AG08396 (cell line): ENCODE measurements around the gene ACAP2.
"Not testable (repeated sequence)": the region's sequence is repeated elsewhere in the genome, so short reads cannot be mapped to it uniquely, and the experiment has no call there.

Experiments
- DNase-seq: peaks from one replicate; pipeline ENCODE4 v3.0.0; 2012; ENCODE audit warnings: low spot score, mixed read lengths

ACAP2 gene

GRCh38 chr3:195443391-195443989, 670 bp upstream of the ACAP2 start:
- no peak for DNase-seq

DNA sequence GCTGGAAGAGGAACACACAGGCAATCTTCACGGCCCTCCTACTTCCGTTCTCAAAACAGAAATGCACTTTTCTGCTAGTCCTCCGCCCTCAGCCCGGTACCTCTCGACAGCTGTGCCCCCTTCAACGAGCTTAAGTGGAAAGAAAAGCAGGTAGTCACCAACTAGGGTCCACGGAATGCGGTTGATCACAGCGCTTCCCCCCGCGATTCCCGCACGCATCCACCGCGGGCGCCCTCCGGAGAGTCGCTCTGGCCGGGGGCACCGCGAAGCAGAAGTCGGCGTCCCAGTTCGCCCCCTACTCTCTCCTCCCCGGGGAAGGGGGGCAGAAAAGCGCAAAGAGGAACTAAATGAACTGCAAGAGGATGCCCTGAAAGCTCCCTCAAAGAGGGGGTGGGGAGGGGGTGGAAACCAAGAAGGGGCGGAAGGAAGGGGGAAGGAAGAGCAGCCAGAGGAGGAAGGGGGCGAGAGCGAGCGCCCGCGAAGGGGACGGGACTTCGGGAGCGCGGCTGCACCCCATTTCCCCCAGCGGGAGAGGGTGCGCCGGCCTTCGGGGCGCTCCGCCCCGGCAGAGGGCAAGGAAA, 738 bp downstream of the ACAP2 start:
- peak; percentile 35 for DNase-seq

DNA sequence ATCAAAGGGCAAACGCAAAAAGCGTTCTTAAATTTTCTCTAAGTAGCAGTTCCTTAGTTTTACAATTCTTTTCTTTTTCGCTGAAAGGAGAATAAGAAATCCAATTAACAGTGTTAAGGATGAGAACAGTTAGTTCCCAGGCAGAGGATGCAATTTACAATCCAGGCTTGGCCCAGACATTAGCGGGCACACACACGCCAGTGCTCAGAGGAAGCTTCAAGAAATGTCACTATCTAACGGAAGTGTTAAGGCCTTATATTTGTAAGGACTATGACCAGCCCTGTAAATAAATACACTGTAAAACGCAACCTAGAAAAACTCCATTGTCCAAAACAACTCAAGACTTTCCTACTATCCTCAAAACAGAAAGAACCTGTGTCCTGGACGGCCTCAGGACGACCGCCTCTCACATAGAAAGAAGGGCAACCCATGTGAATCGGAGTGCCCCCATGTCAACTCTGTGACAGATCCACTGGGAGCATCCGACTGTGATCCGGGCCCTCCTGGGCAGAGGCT, 1.3 kb downstream of the ACAP2 start:
- no peak for DNase-seq

- no peak for DNase-seq
Observed at GRCh38 chr3:195441051-195441450, 1.8 kb downstream of the ACAP2 start.

DNA sequence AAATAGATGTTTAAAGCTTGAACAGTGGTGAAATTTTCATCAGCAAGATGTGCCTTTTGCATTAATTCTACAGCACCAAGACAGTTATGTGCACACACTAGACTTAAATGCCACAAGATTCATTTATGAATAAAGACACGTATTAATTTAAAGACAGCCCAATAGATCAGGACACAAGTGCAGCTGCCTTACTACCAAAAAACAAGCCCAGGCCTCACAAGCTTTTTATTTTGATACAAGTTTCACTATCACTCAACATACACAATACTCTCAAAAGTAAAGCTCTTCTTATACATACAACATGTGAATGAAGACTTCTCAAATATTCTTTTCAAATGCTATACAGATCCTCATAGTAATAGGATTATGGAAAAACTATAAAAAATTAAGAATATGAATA, 2.4 kb downstream of the ACAP2 start:
- DNase-seq: no peak

GRCh38 chr3:195438371-195438770, 4.4 kb downstream of the ACAP2 start:
- no peak for DNase-seq

DNA sequence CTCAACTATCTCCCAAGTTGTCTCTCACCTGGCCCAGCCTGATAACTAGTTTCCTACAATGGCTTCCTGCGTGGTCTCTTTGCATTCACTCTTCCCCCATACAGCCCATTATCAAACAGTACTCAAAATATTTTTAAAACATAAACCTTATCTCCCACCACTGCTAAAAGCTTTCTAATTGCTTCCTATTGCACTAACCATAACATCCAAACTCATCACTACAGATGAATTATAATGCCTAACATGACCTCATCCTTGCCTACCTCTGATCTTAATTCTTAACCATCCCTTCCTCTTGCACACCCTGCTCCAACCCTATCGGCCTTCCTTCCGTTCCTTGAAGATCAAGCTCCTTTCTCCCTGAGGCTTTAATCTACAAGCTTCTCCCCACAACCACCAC, 17.0 kb downstream of the ACAP2 start:
- DNase-seq: no peak

DNA sequence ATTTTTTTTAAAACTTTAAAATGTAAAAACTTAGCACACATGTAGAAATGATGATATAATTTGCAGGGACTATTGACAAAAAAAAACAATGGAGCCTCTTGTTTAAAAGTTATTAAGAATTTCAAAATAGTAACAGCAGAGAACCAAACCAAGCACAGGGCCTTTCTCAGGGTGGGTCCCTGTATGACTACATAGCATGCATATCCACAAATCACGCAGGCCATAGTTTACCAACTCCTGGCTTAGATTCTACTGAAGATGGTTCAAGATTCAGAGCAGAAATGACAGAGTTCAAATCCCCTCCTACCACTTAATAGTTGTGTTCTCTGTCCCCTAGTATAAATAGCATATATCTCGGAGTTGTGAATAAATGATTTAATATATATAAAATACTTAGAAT, 19.0 kb downstream of the ACAP2 start:
- DNase-seq: no peak

- no peak for DNase-seq
Observed at GRCh38 chr3:195421400-195421799, 21.4 kb downstream of the ACAP2 start.

DNA sequence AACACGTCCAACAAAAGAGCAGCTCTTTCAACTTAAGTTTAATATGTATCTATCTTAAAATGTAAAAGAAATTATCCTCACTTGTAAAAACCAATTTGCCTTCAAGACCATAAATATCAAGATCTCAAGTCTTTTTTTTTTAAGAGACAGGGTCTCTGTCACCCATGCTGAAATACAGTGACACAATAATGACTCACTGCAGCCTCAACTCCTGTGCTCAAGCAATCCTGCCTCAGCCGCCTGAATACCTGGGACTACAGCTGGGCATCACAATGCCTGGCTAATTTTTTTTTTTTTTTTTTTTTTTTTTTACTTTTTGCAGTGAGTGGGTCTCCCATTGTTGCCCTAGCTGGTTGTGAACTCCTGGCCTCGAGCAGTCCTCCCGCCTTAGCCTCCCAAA, 26.0 kb downstream of the ACAP2 start:
- DNase-seq: no peak

GRCh38 chr3:195411836-195412235, 31.0 kb downstream of the ACAP2 start:
- no peak for DNase-seq

- DNase-seq: no peak
Observed at GRCh38 chr3:195410546-195410945, 32.3 kb downstream of the ACAP2 start.

GRCh38 chr3:195407531-195408409, 35.0 kb downstream of the ACAP2 start:
- no peak for DNase-seq

GRCh38 chr3:195405651-195406050, 37.2 kb downstream of the ACAP2 start:
- DNase-seq: no peak

DNA sequence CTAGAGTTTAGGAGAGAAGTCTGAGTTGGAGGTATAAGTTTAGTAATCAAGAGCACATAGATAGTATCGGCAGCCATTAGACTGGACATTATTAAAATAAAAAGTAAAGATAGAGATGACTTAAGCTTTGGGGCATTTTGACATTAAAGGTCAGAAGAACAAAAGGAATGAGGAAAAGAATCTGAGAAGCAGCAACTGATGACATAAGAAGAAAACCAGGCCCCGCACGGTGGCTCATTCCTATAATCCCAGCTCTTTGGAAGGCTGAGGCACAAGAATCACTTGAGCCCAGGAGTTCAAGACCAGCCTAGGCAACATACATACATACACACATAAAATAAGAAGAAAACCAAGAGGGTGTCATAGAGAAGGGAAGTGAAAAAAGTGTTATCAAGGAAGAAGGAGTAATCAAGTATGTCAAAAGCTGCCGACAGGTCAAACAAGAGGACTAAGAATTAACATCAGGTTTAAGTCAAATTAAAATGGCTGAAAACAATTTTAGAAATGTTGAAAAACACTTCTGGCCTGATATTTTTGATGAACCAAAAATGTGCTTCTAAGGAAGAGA, 38.9 kb downstream of the ACAP2 start:
- DNase-seq: no peak

DNA sequence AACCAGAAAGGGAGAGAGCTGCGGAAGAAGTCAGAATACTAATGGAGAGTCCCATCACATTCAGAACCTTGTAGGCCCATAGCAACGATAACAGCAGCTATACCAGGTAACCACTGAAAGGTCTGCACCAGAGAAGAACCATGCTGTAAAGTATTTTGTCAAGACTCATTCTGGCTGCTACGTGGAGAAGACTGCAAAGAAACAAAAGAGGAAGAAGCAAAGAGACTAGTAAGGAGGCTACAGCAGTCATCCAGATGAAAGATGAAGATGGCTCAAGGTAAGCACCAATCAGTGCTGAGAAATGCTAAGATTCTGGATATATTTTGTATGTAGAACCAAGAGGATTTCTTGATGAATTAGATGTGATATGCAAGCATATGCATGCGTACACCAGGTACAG, 39.6 kb downstream of the ACAP2 start:
- DNase-seq: no peak

GRCh38 chr3:195401943-195402342, 40.9 kb downstream of the ACAP2 start:
- no peak for DNase-seq

GRCh38 chr3:195398460-195398859, 44.4 kb downstream of the ACAP2 start:
- not testable (repeated sequence) for DNase-seq

DNA sequence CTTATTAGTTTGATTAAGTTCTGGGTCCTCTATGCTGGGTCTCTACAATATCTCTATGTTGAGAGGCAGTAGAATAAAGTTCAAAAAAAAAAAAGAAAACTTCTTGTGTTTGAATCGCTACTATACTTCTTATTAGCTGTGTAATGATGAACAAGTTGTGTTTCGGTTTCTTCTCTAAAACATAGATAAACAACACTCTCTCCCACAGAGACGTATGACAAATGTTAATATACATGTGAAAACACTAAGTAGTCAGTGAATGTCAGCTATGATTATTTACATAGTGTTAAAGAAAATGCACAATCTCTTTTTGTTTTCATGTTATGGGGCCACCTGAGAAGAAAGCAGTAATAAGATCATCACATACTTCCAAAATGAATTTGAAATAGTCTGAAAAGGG, 45.3 kb downstream of the ACAP2 start:
- DNase-seq: no peak

GRCh38 chr3:195395208-195395816, 47.5 kb downstream of the ACAP2 start:
- DNase-seq: no peak

- DNase-seq: no peak
Observed at GRCh38 chr3:195394700-195395099, 48.1 kb downstream of the ACAP2 start.

DNA sequence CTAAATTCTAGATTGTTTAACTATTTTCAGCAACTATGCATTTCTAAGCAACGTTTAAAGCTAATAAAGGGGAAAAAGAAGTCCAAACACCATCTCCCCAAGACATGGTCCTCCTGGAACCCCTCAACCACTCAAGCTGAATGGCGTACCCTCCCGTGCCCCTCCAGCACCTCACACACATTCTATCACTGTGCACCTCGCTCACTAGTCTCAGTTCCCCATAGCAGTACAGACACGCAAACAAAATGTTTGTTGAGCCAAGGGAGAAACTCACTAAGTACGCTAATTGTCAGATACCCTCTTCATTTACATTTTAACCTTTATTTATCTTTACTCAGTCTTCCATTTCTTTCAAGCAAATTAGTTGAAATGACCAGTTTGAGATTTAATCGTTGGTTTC, 48.8 kb downstream of the ACAP2 start:
- DNase-seq: no peak
